Mesenchymal stem cell (in vitro differentiated cells and primary cell): ENCODE results near the gene CCDC144A.
"Not testable (repeated sequence)": the region's sequence is repeated elsewhere in the genome, so short reads cannot be mapped to it uniquely, and the experiment has no call there.

Experiments
- DNase-seq: peaks from one replicate; pipeline ENCODE4 v3.0.0-alpha.2; 2013
- H2AFZ ChIP-seq: one replicate; pipeline ENCODE4 v1.6.1; 2013; ENCODE audit warnings: low read depth, mild to moderate bottlenecking, control low read depth, inconsistent platforms, low read length, moderate library complexity
- H2AK5ac ChIP-seq: 2 replicates; pipeline ENCODE4 v1.6.1; 2013; ENCODE audit warnings: low read length, moderate library complexity, mild to moderate bottlenecking, inconsistent platforms; ENCODE audit not compliant: severe bottlenecking
- H2BK120ac ChIP-seq: one replicate; pipeline ENCODE4 v1.6.1; 2013; ENCODE audit warnings: low read depth, mild to moderate bottlenecking, inconsistent platforms, low read length, moderate library complexity
- H2BK12ac ChIP-seq, 2 experiments: one replicate each; pipeline ENCODE4 v1.6.1; 2013; ENCODE audit warnings: inconsistent platforms in 2 of 2, low read length in 2 of 2, mild to moderate bottlenecking in 2 of 2, moderate library complexity in 2 of 2, control low read depth in 1 of 2
- H2BK15ac ChIP-seq: one replicate; pipeline ENCODE4 v1.6.1; 2013; ENCODE audit warnings: mild to moderate bottlenecking, low read depth, inconsistent platforms; ENCODE audit not compliant: poor library complexity, severe bottlenecking
- H2BK5ac ChIP-seq: 2 replicates; pipeline ENCODE4 v1.6.1; 2013; ENCODE audit warnings: low read depth, mild to moderate bottlenecking, low read length, control low read depth, inconsistent platforms; ENCODE audit not compliant: poor library complexity, severe bottlenecking
- H3K14ac ChIP-seq, 2 experiments: one replicate each; pipeline ENCODE4 v1.6.1; 2013; ENCODE audit warnings: inconsistent platforms in 2 of 2, low read length in 2 of 2, control low read depth in 1 of 2, mild to moderate bottlenecking in 1 of 2, moderate library complexity in 1 of 2
- H3K18ac ChIP-seq, 2 experiments: one replicate each; pipeline ENCODE4 v1.6.1; 2013; ENCODE audit warnings: inconsistent platforms in 2 of 2, low read length in 2 of 2, control low read depth in 1 of 2, low read depth in 1 of 2, mild to moderate bottlenecking in 1 of 2
- H3K23ac ChIP-seq, 2 experiments: one replicate each; pipeline ENCODE4 v1.6.1; 2013; ENCODE audit warnings: inconsistent platforms in 2 of 2, low read length in 2 of 2, mild to moderate bottlenecking in 2 of 2, moderate library complexity in 2 of 2, control low read depth in 1 of 2
- H3K27ac ChIP-seq: 2 replicates; pipeline ENCODE4 v1.5.1; 2013; ENCODE audit warnings: mild to moderate bottlenecking, moderate library complexity, low read length, control low read depth, inconsistent platforms; ENCODE audit not compliant: poor library complexity, severe bottlenecking
- H3K27me3 ChIP-seq, 2 experiments: 2 replicates each; pipeline versions ENCODE4 v1.6.1 to v1.7.0; 2013; ENCODE audit warnings: low read length in 2 of 2, mild to moderate bottlenecking in 2 of 2, moderate library complexity in 2 of 2, control low read depth in 1 of 2, inconsistent platforms in 1 of 2; ENCODE audit not compliant: control insufficient read depth in 1 of 2, insufficient read depth in 1 of 2
- H3K36me3 ChIP-seq, 2 experiments: 2 replicates each; pipeline versions ENCODE4 v1.6.1 to v1.7.0; 2013; ENCODE audit warnings: low read length in 2 of 2, control low read depth in 1 of 2, inconsistent platforms in 1 of 2, low read depth in 1 of 2, mild to moderate bottlenecking in 1 of 2; ENCODE audit not compliant: insufficient read depth in 2 of 2, control insufficient read depth in 1 of 2
- H3K4ac ChIP-seq, 2 experiments: one replicate each; pipeline ENCODE4 v1.6.1; 2013; ENCODE audit warnings: inconsistent platforms in 2 of 2, low read length in 2 of 2, mild to moderate bottlenecking in 2 of 2, moderate library complexity in 2 of 2, control low read depth in 1 of 2, low read depth in 1 of 2
- H3K4me1 ChIP-seq: 2 replicates; pipeline ENCODE4 v1.6.1; 2013; ENCODE audit warnings: low read depth, low read length, control low read depth; ENCODE audit not compliant: control insufficient read depth, insufficient read depth
- H3K4me2 ChIP-seq: 2 replicates; pipeline ENCODE4 v1.6.1; 2013; ENCODE audit warnings: low read length, mild to moderate bottlenecking, inconsistent platforms; ENCODE audit not compliant: poor library complexity, severe bottlenecking
- H3K4me3 ChIP-seq, 2 experiments: 2 replicates each; pipeline versions ENCODE4 v1.5.1 to v1.7.0; 2013; ENCODE audit warnings: low read length in 2 of 2, mild to moderate bottlenecking in 2 of 2, control low read depth in 1 of 2, low read depth in 1 of 2; ENCODE audit not compliant: insufficient read depth in 1 of 2
- H3K79me1 ChIP-seq: replicated peaks from 2 replicates; pipeline ENCODE4 v1.6.1; 2013; ENCODE audit warnings: mild to moderate bottlenecking, control low read depth, low read length, inconsistent platforms; ENCODE audit not compliant: poor library complexity, severe bottlenecking
- H3K9ac ChIP-seq: 2 replicates; pipeline ENCODE4 v1.7.0; 2013; ENCODE audit warnings: mild to moderate bottlenecking, low read length, moderate library complexity
- H3K9me3 ChIP-seq: 2 replicates; pipeline ENCODE4 v1.7.0; 2013; ENCODE audit warnings: mild to moderate bottlenecking, low read length; ENCODE audit not compliant: control insufficient read depth
- H4K8ac ChIP-seq: one replicate; pipeline ENCODE4 v1.6.1; 2013; ENCODE audit warnings: inconsistent platforms, mild to moderate bottlenecking, low read length, moderate library complexity
- H4K91ac ChIP-seq: one replicate; pipeline ENCODE4 v1.6.1; 2013; ENCODE audit warnings: mild to moderate bottlenecking, low read length, inconsistent platforms
- WGBS: methylation state at CpG from one replicate; pipeline ENCODE4 v1.1.7; 2013; ENCODE audit warnings: mixed read lengths; 5-methylcytosine and 5-hydroxymethylcytosine counted together

CCDC144A gene

DNA sequence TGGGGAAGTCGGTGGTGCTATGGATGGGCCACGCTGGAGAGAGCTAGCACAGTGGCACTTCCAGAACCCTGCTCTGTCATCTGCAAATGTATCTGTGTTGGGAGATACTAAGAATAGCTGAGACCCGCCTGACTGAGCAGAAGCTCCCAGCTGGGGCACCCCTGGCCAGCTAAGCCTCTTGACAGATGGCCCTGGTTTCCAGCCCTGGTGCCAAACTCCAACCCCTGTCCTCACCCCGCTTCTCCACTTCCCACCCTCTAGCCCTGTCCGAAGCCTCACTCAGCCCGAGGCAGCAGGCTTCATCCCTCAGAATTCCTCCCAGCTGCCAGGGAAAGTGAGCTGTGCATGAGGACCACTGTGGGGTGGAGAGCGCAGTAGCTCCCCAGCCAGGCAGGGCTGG is 124.4 kb downstream of the CCDC144A start:
- H3K27me3 ChIP-seq, result peaks cover 0 to 34% of the 10 kb centered on the region in 2 experiments
- no peak for DNase-seq
- no peaks in the 10 kb centered on the region for H3K36me3 ChIP-seq
- H3K27ac ChIP-seq, result no peak overlapping the region
- no peaks in the 10 kb centered on the region for H3K9me3 ChIP-seq
- no peak overlapping the region for H3K4me2 ChIP-seq
- H2BK15ac ChIP-seq, result no peak overlapping the region
- no peak overlapping the region for H2AFZ ChIP-seq
- H3K23ac ChIP-seq, result no peak overlapping the region
- H2BK120ac ChIP-seq, result no peak overlapping the region
- H3K14ac ChIP-seq, result no peak overlapping the region
- no peak overlapping the region for H2BK12ac ChIP-seq
- H3K9ac ChIP-seq, result no peak overlapping the region
- H2BK5ac ChIP-seq, result no peak overlapping the region
- no peak overlapping the region for H4K8ac ChIP-seq
- 77% methylated on average over 3 of the region's 7 CpGs for whole genome bisulfite sequencing
- H3K4me1 ChIP-seq, result no peaks in the 10 kb centered on the region
- no peak overlapping the region for H3K4ac ChIP-seq
- H3K79me1 ChIP-seq, result no peaks in the 10 kb centered on the region
- H3K4me3 ChIP-seq, result no peak overlapping the region
- no peak overlapping the region for H3K18ac ChIP-seq
- H2AK5ac ChIP-seq, result no peak overlapping the region
- no peak overlapping the region for H4K91ac ChIP-seq

DNA sequence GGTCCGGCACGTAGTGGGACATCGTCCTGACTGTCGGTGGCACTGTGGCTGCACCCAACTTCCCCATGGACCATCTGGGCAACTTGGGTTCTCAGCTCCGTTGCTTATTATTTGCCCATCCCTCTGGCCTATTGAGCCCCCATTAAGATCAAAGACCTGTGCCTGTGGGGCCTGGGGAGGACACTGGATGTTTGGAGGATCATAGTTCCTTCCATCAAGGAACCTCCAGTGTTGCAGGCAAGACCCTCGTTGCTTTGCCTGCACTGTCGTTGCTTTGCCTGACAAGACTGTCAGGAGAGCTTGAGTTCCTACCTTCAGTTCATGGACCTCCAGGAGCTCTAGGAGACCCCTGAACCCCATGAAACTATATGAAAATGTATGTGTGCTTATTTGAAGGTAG is 127.2 kb downstream of the CCDC144A start:
- H3K9me3 ChIP-seq, result no peaks in the 10 kb centered on the region
- H3K4ac ChIP-seq, result no peak overlapping the region
- H2AK5ac ChIP-seq, result no peak overlapping the region
- H2BK5ac ChIP-seq, result no peak overlapping the region
- H3K4me2 ChIP-seq, result no peak overlapping the region
- no peak overlapping the region for H2AFZ ChIP-seq
- H2BK15ac ChIP-seq, result no peak overlapping the region
- no peaks in the 10 kb centered on the region for H3K79me1 ChIP-seq
- H3K18ac ChIP-seq, result no peak overlapping the region
- WGBS, result 84% methylated on average over 6 of the region's 7 CpGs
- H3K4me3 ChIP-seq, result no peak overlapping the region
- H3K27me3 ChIP-seq, result peaks cover 0 to 52% of the 10 kb centered on the region in 2 experiments
- H3K9ac ChIP-seq, result no peak overlapping the region
- no peaks in the 10 kb centered on the region for H3K4me1 ChIP-seq
- H4K91ac ChIP-seq, result no peak overlapping the region
- H3K27ac ChIP-seq, result no peak overlapping the region
- H3K36me3 ChIP-seq, result no peaks in the 10 kb centered on the region
- no peak overlapping the region for H2BK12ac ChIP-seq
- no peak overlapping the region for H3K14ac ChIP-seq
- no peak for DNase-seq
- H4K8ac ChIP-seq, result no peak overlapping the region
- H3K23ac ChIP-seq, result no peak overlapping the region
- no peak overlapping the region for H2BK120ac ChIP-seq

- not testable (repeated sequence) for H3K4ac ChIP-seq, H2AK5ac ChIP-seq, H2BK5ac ChIP-seq, H3K79me1 ChIP-seq, H4K91ac ChIP-seq, H2BK120ac ChIP-seq, H3K27ac ChIP-seq, H3K36me3 ChIP-seq, H3K9ac ChIP-seq, H3K18ac ChIP-seq, H3K9me3 ChIP-seq, DNase-seq, H3K14ac ChIP-seq, H4K8ac ChIP-seq, H2BK12ac ChIP-seq, H2BK15ac ChIP-seq, H3K4me1 ChIP-seq, H3K23ac ChIP-seq, H3K4me3 ChIP-seq, H2AFZ ChIP-seq, H3K4me2 ChIP-seq
- peaks cover 0 to 52% of the 10 kb centered on the region in 2 experiments for H3K27me3 ChIP-seq
- WGBS, result 76% methylated on average over 6 of the region's 7 CpGs
Measured at GRCh38 chr17:16817940-16818339, 127.9 kb downstream of the CCDC144A start.

GRCh38 chr17:16818340-16818739 is 128.3 kb downstream of the CCDC144A start:
- no peaks in the 10 kb centered on the region for H3K9me3 ChIP-seq
- no peak overlapping the region for H3K4me2 ChIP-seq
- DNase-seq, result no peak
- H3K27me3 ChIP-seq, result peaks cover 0 to 52% of the 10 kb centered on the region in 2 experiments
- H3K4me1 ChIP-seq, result no peaks in the 10 kb centered on the region
- H3K9ac ChIP-seq, result no peak overlapping the region
- no peak overlapping the region for H2BK12ac ChIP-seq
- no peaks in the 10 kb centered on the region for H3K79me1 ChIP-seq
- no peak overlapping the region for H2AK5ac ChIP-seq
- H3K4me3 ChIP-seq, result no peak overlapping the region
- no peak overlapping the region for H3K18ac ChIP-seq
- no peak overlapping the region for H4K8ac ChIP-seq
- no peak overlapping the region for H2AFZ ChIP-seq
- H3K36me3 ChIP-seq, result no peaks in the 10 kb centered on the region
- no peak overlapping the region for H2BK120ac ChIP-seq
- H2BK15ac ChIP-seq, result no peak overlapping the region
- H2BK5ac ChIP-seq, result no peak overlapping the region
- H3K14ac ChIP-seq, result no peak overlapping the region
- H3K23ac ChIP-seq, result no peak overlapping the region
- no peak overlapping the region for H4K91ac ChIP-seq
- H3K4ac ChIP-seq, result no peak overlapping the region
- 61% methylated on average over 5 of the region's 5 CpGs for WGBS
- no peak overlapping the region for H3K27ac ChIP-seq
